Stimulated activated CD8-positive, alpha-beta memory T cell treated with anti-CD3 and anti-CD28 coated beads, Interleukin-2, amount 100 ng/mL, for 1 hour (primary cell): ENCODE data around the gene PCDH15.

Source experiments
- DNase-seq, 2 donors: peaks; one replicate each; pipeline ENCODE4 v3.0.0-alpha.2; 2020; ENCODE audit warnings: low read depth in 2 of 2

PCDH15 gene

DNA sequence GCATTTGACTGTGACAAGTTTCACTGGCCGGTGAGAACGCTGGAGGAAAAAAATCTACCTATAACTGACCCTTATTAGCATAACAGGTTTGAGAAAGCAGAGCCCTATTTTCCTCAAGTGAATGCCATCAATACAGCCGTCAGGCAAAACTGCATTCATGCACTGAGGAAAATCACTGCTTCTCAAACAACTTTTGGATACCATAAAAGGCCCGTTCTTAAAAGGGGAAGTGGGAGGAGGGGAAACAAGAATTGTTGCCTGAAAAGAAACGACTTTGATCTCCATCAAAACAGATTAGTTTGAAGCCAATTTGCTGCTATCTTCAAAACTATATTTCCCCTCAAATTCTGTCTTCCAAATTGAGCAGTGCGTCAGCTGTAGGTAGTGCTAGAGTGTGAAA is 670.6 kb downstream of the PCDH15 start:
- DNase-seq, result no peak

DNA sequence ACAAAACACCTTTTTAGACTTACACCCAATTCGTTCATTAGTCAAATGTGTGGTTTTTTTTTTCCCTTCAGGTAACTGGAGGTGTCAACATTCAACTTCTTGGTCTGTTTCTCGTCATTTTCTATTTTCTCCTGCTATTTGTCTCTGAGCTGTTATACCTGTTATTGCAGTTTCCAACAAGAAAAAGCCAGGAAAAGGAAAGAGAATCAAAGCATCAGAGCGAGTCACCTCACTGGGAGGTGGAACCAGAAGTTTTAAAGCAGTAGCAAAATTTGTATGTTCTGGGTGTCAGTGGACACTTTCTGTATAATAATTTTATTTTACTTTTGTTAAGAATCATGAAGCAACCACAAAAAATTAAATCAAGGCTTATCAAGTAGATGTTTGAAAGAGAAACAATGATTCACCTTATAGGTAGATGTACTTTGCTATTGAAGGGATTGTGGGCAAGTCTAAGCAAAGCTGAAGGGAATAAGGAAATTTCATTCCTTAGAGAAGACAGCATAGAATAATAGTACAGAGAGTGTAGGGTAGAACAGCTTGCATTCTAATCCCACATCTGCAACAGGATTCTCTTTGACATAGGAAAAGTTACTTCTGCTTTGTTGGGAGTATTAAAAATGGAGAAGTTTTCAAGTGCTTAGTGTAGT is 675.8 kb downstream of the PCDH15 start:
- no peak for DNase-seq

DNA sequence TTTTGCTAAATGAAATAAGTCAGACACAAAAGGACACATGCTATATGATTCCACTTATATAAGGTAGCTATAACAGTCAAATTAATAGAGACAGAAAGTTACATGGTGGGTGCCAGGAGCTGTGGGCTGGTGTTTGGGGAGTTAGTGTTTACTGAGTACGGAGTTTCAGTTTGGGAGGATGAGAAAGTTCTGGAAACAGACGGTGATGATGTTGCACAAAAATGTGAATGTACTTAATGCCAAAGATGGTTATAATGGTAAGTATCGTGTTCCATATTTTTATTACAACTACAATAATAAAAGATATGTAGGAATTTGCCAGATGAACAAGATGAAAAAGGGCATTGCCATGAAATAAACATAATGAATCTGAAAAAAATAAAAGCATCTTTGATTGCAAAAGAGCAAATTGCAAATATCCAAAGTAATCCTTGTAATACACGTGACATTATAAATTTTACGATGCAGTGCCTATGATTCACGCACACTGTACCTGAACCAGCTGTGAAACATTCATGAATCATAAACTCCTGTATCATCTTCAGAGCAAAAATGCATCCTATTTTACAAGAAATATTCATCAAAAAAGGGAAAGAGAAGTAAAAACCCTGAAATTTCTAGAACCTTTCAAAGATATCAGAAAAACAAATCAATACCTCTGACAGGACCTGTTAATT is 676.7 kb downstream of the PCDH15 start:
- DNase-seq, result no peak

DNA sequence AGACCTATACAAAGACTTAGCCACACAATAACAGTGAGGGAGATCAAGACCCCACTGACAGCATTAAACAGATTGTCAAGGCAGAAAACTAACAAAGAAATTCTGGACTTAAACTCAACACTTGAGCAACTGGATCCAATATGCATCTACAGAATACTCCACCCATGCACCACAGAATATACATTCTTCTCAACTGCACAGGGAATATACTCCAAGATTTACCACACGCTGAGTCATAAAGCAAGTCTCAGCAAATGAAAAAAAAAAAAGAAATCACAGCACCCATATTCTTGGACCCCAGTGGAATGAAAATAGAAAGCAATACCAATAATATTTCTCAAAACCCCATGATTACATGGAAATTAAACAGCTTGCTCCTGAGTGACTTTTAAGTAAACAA is 680.2 kb downstream of the PCDH15 start:
- DNase-seq, result no peak

DNA sequence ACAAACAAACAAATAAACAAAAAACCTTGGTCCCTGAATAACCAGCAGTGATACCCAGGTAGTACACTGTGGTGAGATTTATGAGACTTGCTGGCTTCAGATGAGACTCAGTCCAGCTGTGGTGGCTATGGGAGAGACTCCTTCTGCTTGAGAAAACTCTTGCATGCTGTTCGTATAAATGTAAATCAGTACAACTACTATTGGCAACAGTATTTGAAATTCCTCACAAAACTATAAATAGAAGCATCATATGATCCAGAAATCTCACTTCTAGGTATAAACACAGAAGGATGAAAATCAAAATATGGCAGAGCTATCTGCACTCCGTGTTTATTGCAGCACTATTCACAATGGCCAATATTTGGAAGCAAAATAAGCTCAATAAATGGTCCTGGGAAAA is 692.1 kb downstream of the PCDH15 start:
- no peak for DNase-seq

DNA sequence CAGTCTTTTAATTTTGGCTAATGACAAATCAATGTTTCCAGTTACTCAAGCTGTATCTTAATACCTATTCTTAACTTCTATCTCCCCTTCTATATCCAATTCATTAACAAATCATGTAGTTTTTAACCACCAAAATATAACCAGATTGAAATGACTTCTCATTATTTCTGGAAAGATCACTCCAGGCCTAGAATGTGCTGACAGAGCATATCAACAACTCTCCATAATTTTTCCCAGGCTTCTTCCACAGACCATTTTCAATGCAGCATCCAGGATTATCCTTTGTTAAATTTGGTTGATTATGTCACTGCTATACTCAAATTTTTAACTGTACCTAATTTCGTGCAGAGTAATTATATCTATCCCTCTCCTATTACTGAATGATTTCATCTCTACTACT is 704.1 kb downstream of the PCDH15 start:
- DNase-seq, result no peak

DNA sequence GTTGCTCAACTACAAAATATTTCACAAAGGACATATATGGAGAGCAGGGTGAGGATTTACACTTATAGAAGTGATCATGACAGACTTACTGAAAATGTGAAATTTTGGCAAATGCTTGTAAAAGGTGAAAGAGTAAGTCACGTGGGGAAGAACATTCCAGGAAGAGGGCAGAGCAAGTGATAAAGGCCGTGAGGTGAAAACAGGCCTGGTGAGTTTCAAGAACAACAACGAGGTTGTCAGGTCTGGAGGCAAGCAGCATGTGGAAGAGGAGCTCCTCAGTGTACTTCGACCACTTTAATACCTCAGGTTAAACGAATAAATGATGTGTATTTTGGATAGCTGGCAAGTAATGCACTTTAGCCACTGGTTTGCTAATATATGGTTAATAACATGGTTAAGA is 706.7 kb downstream of the PCDH15 start:
- DNase-seq, result no peak

DNA sequence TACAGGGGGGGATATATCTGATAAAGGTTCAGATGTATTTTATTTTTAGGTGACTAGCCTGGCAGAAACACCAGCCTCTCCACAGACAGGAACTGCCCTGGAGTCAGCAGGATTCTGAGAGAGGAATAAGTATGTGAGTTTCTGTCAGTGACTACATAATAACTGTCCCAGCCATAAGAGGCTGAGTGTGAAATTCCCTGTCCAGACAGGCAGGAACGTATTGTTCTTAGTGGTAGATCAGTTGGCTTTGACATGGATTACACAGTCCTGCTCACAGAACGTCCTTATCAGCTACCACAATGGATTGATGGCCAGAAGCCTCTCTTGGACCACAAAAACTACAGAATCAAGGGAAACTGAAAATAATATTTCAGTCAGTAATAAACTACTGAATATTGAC is 709.8 kb downstream of the PCDH15 start:
- DNase-seq, result no peak

DNA sequence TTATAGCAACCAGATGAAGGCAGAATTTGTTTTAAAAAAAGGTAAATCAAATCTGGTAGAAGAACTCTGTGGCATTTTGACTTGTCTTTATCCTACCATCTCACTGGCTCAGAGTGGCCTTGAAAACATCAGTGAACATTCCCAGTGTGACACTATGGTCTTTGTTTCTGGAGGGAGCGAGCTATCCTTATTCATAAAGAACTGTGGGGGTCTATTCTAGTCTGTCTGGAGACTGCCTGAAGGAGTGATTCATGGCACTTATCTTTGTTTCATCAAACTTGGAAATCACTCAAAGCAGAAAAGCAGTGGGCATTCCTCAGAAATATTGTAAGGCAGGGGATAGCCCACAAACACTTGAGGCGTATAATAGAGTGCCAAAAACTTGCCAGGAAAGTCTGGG is 719.1 kb downstream of the PCDH15 start:
- DNase-seq, result no peak

DNA sequence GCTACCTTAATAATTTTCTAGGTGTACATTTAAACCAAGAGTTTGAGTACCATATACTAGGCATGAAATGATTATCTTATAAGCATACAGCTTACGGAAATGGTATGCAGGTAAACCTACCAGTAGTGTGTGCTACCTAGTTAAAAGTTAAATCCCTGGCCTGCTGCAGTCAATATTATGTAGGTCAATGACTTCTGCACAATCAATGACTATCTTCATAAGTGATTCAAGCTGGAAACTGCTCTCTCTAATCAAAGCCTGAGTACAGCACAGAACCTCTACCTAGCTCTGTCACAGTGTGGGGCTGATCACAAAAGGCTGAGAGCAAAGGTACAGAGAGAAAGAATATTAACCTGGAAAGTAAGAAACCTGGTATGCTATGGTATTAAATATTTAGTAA is 733.7 kb downstream of the PCDH15 start:
- no peak for DNase-seq

DNA sequence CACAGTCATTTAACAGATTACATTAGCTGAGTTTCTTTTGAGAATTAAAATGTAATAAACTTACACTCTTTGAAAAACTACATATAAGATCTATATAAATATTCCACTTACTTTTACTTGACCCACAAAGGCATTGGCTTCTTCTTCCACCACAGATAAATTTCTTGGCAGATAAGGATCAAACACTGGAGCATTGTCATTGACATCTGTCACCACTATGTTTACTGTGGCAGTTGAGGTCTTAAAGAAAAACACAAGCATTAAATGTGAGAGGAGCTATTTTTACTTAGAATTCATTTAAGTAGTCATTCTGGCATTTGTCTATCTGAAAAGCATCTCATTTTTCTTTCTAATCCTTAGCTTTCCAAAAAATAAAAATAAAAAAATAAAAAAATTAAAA is 734.4 kb downstream of the PCDH15 start:
- DNase-seq, result no peak

DNA sequence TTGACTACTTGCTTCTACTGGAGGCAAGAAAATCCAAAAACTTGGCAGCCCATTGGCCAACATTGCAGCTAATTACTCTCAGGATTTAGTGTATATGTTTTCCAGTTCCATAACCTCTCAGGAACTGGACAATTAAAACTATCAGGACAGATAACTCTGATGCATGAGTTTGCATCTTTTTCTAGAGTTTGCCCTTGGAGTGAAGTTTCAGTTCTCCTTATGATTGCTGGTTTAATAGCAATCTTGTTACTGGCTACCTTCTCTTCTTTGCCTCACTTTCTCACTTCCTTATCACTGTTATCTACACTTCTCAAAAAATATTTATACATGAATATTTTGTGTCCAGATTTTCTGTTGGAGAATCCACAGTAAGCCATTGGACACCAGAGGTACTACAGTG is 735.9 kb downstream of the PCDH15 start:
- DNase-seq, result no peak

DNA sequence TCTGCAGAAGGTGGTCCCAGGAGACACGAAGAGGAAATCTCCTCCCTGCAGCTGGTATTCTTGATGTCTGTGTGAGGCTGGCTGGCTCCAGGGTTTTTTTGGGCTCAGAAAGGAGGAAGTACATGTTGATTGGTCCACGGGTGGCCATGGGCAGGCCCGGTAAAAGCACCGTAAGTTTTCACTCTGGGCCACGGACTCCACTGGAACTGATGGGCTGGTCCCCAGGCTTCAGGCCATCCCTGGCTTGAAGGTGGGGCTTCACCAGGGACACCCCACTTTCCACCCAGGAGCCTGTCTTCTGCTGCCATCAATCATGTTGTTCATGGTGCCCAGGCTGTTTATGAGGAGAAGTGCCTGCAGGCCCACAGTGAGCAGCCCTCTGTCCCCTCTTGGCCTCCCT is 736.8 kb downstream of the PCDH15 start:
- DNase-seq, result no peak

DNA sequence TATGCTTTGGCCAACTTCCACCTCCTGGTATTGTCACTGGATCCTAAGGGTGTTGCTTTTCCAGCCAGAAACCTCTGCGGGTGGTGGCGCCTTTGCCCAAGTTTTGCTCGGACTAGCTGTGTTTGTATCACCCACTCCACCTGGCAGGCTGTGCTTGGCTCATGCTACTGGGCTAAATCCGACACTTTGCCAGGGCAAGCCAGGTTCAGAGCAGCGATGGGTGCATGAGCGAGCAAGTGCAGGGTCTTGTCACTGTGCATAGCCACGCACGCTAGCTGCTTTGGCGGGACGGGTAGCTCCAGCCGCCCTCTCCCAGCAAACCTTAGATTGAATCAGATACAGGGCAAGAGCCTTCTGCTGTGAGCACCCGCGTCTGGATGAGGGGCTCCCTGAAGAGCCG is 737.5 kb downstream of the PCDH15 start:
- DNase-seq, result no peak

DNA sequence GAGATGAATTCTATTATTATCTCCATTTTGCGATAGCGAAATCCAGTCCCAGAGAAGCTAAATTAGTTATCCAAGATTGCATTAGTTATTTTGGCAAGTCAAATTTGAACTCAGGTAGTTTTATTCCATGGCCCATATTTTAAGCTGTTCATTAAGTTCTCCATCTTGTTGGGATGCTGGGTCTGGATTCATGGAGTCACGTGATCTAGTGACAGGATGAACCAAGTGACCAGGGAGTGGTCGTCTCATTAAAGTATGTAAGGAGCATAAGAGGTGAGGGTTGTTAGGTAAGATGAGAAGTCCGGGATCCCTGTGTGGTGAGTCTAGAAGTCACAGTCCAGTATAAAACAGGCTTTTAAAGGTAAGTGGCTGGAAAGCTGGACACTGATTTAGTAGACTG is 740.5 kb downstream of the PCDH15 start:
- no peak for DNase-seq

DNA sequence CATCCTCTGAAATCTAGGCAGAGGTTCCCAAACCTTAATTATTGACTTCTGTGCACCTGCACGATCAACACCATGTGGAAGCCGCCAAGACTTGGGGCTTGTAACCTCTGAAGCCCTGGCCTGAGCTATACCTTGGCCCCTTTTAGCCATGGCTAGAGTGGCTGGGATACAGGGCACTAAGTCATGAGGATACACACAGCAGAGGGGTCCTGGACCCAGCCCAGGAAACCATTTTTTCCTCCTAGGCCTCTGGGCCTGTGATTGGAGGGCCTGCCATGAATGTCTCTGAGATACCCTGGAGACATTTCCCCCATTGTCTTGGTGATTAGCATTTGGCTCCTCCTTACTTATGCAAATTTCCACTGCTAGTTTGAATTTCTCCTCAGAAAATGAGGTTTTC is 743.7 kb downstream of the PCDH15 start:
- no peak for DNase-seq

DNA sequence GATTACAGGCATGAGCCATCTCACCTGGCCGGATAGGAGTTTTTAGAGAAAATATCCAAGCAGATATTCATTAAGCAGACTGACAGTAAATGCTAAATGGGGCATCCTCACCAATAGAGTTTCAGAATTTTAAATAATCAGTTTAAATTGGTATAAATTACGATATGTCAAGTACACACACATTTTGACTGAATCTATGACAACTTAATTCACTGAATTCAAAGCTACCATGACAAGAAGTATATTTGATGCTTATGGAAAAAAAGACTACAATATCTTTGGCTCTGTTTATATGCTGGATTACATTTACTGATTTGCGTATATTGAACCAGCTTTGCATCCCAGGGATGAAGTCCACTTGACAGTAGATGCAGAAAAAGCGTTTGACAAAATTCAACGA is 774.7 kb downstream of the PCDH15 start:
- DNase-seq, result no peak

DNA sequence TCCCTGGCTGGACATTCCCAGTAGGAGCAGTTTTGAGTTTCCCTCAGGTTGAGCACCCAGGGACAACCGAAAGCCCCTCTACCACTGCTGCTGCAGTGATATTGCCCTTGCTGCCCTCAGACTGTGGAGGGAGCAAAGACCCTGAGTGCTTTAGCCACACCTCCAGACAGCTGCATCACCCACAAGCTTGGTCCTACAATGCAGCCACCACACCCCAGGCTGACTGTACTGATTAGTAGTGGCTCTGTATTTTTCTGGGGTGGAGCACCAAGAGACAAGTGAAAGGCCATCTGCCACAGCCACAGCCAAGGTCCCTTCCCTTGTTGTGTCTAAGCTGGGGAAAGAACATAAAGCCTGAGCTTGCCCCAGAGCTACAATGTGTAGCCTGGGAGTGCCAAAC is 789.9 kb downstream of the PCDH15 start:
- DNase-seq, result no peak

DNA sequence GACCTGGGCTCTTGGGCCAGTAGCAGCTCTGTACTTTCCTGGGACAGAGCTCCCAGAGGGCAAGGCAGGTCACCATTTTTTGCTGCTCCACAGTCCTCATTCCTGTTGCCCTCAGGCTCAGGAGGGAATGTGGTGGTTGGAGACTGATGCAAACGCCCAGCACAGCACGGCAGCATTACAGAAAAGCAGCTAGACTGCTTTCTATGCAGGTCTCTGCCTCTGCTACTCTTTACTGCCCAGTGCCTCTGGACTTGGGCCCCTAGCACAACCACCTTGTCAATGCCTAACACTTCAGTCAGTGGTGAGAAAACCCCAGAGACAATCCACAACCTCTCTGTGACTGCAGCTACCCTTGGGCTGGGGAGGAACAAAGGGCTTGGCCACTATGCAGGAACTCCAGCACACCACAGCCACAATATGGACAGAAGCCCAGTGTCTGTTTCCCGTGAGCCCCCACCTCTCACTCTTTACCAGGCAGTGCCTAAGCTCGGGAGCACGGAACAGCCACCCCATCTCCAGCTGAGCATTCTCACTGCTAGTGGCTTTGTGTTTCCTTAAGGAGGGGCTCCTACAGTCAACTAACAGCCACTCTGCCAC is 790.6 kb downstream of the PCDH15 start:
- no peak for DNase-seq

DNA sequence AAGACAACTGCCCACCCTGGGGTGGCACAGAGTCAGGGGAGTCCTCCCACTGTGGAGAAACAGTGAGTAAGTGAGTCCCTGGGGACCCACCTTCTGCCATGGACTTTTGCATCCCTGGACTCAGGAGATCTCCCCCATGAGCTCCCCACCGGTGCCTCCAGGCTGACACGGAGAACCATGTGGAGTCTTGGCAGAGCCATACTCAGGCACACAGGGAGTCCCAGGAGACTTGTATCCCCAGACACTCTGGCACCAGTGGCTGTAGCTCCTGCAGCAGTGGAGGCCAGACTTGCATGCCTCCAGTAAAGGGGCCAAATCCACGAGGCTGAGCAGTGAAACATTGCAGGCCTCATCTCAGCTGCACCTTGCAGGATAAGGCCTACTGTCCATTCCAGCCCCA is 791.4 kb downstream of the PCDH15 start:
- DNase-seq, result no peak

DNA sequence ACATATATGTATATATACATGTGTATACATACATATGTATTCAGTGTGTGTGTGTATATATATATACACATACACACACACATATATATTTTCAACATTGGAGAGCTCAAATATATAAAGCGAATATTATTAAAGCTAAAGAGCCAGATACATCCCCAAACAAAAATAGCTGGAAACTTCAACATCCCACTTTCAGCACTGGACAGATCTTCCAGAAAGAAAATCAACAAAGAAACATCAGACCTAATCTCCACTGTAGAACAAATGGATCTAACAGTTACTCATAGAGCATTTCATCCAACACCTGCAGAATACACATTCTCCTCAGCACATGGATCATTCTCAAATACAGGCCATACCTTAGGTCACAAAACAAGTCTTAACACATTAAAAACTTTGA is 799.0 kb downstream of the PCDH15 start:
- no peak for DNase-seq

DNA sequence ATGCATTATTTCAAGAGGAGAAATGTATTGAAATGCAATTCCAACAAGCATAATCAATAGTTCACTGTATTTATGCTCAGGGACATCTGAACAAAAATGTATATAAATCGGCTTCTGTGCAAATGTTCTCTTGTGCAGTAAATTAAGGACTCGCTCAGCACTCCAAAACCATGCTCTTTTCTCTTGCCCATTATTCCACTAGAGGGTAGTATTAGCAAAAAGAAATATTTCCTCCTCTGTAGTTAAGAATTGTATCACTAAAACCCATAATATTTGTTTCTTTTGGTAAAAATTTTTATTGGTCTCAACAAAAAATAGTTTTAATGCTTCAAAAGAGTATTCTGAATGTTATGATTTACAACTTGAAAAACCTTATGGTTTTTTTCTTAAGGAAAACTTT is 803.1 kb downstream of the PCDH15 start:
- no peak for DNase-seq

DNA sequence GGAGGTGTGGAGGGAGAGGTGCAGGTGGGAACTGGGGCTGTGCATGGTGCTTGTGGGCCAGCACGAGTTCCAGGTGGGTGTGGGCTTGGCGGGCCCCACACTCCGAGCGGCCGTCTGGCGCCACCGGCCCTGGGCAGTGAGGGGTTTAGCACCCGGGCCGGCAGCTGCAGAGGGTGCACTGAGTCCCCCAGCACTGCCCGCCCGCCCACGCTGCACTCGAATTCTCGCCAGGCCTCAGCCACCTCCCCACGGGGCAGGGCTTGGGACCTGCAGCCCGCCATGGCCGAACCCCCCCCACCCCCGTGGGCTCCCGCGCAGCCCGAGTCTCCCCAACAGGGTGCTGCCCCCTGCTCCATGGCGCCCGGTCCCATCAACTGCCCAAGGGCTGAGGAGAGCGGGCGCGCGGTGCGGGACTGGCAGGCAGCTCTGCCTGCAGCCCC is 810.2 kb downstream of the PCDH15 start:
- no peak for DNase-seq

DNA sequence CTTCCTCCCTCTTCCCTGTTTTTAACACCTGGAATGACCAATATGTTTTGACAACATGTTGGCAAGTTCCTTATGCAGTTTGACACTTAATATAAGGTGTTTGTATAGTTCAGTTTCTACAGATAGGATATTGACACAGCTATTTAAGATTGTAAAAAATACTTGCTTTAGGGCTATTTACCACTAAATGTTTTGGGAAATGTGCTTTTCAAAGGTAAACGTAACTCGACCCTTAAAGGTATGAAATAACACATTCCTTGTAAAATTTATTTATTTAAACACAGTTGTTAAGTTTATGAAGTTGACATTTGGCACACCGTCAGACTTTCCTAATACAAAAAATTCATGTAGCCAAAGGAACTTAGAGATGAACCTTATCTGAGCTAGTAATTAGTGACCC is 817.6 kb downstream of the PCDH15 start:
- DNase-seq, result no peak
